ENCODE results near the gene ADM5.
"Not testable (repeated sequence)": the region's sequence is repeated elsewhere in the genome, so short reads cannot be mapped to it uniquely, and the experiment has no call there.

ADM5 gene

GRCh38 chr19:49704888-49705642 is 15.7 kb downstream of the ADM5 start:
- DNase-seq = no peak

- no peak for DNase-seq
Measured at GRCh38 chr19:49705919-49706318, 16.5 kb downstream of the ADM5 start.

GRCh38 chr19:49710372-49710951 is 21.1 kb downstream of the ADM5 start:
- no peak for DNase-seq

GRCh38 chr19:49712397-49712859 is 23.0 kb downstream of the ADM5 start:
- no peak for DNase-seq

- DNase-seq = no peak
Measured at GRCh38 chr19:49713236-49713845, 23.9 kb downstream of the ADM5 start.

GRCh38 chr19:49716154-49716553 is 26.8 kb downstream of the ADM5 start:
- DNase-seq = no peak

GRCh38 chr19:49718511-49718910 is 29.1 kb downstream of the ADM5 start:
- no peak for DNase-seq

- no peak for DNase-seq
Measured at GRCh38 chr19:49718991-49719390, 29.6 kb downstream of the ADM5 start.

GRCh38 chr19:49719420-49719819 is 30.0 kb downstream of the ADM5 start:
- DNase-seq = not testable (repeated sequence)

GRCh38 chr19:49727217-49728030 is 38.0 kb downstream of the ADM5 start:
- DNase-seq = no peak

- DNase-seq = no peak
Measured at GRCh38 chr19:49730166-49730565, 40.8 kb downstream of the ADM5 start.

GRCh38 chr19:49738268-49738667 is 48.9 kb downstream of the ADM5 start:
- DNase-seq = no peak

- DNase-seq = no peak
Measured at GRCh38 chr19:49739098-49739497, 49.7 kb downstream of the ADM5 start.

- no peak for DNase-seq
Measured at GRCh38 chr19:49739933-49740332, 50.5 kb downstream of the ADM5 start.
